ENCODE measurements around the gene HSPA9.

Gene HSPA9

GRCh38 chr5:138541511-138542179 is 33.6 kb downstream of the HSPA9 start:
- Histone ChIP-seq H3K79me2 (peaks cover 56% of the 10 kb centered on the region), H2AFZ (no peak overlapping the region), H3K36me3 (ENCODE audit: control insufficient read depth, insufficient read depth, low read length) (no peaks in the 10 kb centered on the region), H3K27me3 (ENCODE audit: control insufficient read depth, insufficient read depth, low read length) (no peaks in the 10 kb centered on the region), H3K4me3 (ENCODE audit: low read depth, low read length) (peak overlapping the region; percentile 97), H3K9me3 (ENCODE audit: control insufficient read depth, low read length) (no peaks in the 10 kb centered on the region), H3K27ac (peak overlapping the region; percentile 98), H3K9ac (no peak overlapping the region), H3K4me2 (ENCODE audit: low read length) (peak overlapping the region; percentile 94), H3K4me1 (peaks cover 3% of the 10 kb centered on the region)
- no peak for TF ChIP-seq CTCF (IDR thresholded peaks at IDR 0.05)

- Histone ChIP-seq H3K4me1 (no peaks in the 10 kb centered on the region), H3K4me3 (ENCODE audit: low read depth, low read length) (no peak overlapping the region), H3K27me3 (ENCODE audit: control insufficient read depth, insufficient read depth, low read length) (no peaks in the 10 kb centered on the region), H3K79me2 (peaks cover 46% of the 10 kb centered on the region), H3K4me2 (ENCODE audit: low read length) (no peak overlapping the region), H2AFZ (no peak overlapping the region), H3K9me3 (ENCODE audit: control insufficient read depth, low read length) (no peaks in the 10 kb centered on the region), H3K9ac (no peak overlapping the region), H3K36me3 (ENCODE audit: control insufficient read depth, insufficient read depth, low read length) (no peaks in the 10 kb centered on the region), H3K27ac (no peak overlapping the region)
- no peak for TF ChIP-seq CTCF (IDR thresholded peaks at IDR 0.05)
Observed at GRCh38 chr5:138539791-138540190, 35.4 kb downstream of the HSPA9 start.

- TF ChIP-seq CTCF (IDR thresholded peaks at IDR 0.05): no peak
- H3K4me1 ChIP-seq: no peaks in the 10 kb centered on the region
- H3K27ac ChIP-seq: no peak overlapping the region
Observed at GRCh38 chr5:138538943-138539627, 36.1 kb downstream of the HSPA9 start.

GRCh38 chr5:138536665-138537315 is 38.4 kb downstream of the HSPA9 start:
- H3K79me2 ChIP-seq: peaks cover 41% of the 10 kb centered on the region
- no peak overlapping the region for H3K27ac ChIP-seq
- no peak for TF ChIP-seq CTCF (IDR thresholded peaks at IDR 0.05)
- H3K36me3 ChIP-seq (ENCODE audit: control insufficient read depth, insufficient read depth, low read length): no peaks in the 10 kb centered on the region
- H3K4me3 ChIP-seq (ENCODE audit: low read depth, low read length): no peak overlapping the region
- no peaks in the 10 kb centered on the region for H3K9me3 ChIP-seq (ENCODE audit: control insufficient read depth, low read length)
- no peaks in the 10 kb centered on the region for H3K4me1 ChIP-seq
- no peak overlapping the region for H2AFZ ChIP-seq
- H3K4me2 ChIP-seq (ENCODE audit: low read length): no peak overlapping the region
- no peaks in the 10 kb centered on the region for H3K27me3 ChIP-seq (ENCODE audit: control insufficient read depth, insufficient read depth, low read length)
- H3K9ac ChIP-seq: no peak overlapping the region

More at GRCh38 chr5:138538943-138539627, 36.1 kb downstream of the HSPA9 start:
- H3K27me3 ChIP-seq (ENCODE audit: control insufficient read depth, insufficient read depth, low read length): no peaks in the 10 kb centered on the region
- H3K79me2 ChIP-seq: peaks cover 45% of the 10 kb centered on the region
- H3K9me3 ChIP-seq (ENCODE audit: control insufficient read depth, low read length): no peaks in the 10 kb centered on the region
- no peak overlapping the region for H3K9ac ChIP-seq
- H2AFZ ChIP-seq: no peak overlapping the region
- no peak overlapping the region for H3K4me3 ChIP-seq (ENCODE audit: low read depth, low read length)
- H3K36me3 ChIP-seq (ENCODE audit: control insufficient read depth, insufficient read depth, low read length): no peaks in the 10 kb centered on the region
- H3K4me2 ChIP-seq (ENCODE audit: low read length): no peak overlapping the region

All from parathyroid adenoma (tissue), 2 donors.